ENCODE results near the gene U2AF1L4. TPM values are rescaled to one million over a fixed set of nuclear protein-coding genes. Genes with fewer than 3 reads are reported as not detected.

The U2AF1L4 gene
- total and polyA plus RNA-seq, 2 of the 4 experiments (the other 2 are of a cell fraction), result 6.1 to 15.0 TPM

- Histone ChIP-seq H2AK5ac (ENCODE audit: low read depth, low read length) (peak overlapping the region; percentile 82), H3K14ac (replicated peaks; ENCODE audit: low read depth, low read length) (peak overlapping the region; percentile 87), H3K9ac (ENCODE audit: low read depth, low read length) (peak overlapping the region; percentile 90), H2AFZ (replicated peaks; ENCODE audit: low read length, poor library complexity) (peak overlapping the region; percentile 96), H3K9me1 (ENCODE audit: insufficient read depth, low read length) (peaks cover 20% of the 10 kb centered on the region; the same call in 1 of the 2 replicates), H3K79me1 (ENCODE audit: low read depth in 1 of 2, low read length in 2 of 2) (peaks cover 35 to 68% of the 10 kb centered on the region in 2 experiments), H3K4me2 (ENCODE audit: low read depth, low read length) (peak overlapping the region; percentile 93), H3K9me3 (ENCODE audit: control insufficient read depth, insufficient read depth, low read length) (no peaks in the 10 kb centered on the region), H4K91ac (ENCODE audit: insufficient read depth, low read depth, low read length) (peak overlapping the region; percentile 92), H3K23ac (ENCODE audit: low read depth, low read length) (peak overlapping the region; percentile 90; the same call in 1 of the 2 replicates), H2BK120ac (ENCODE audit: low read depth, low read length) (peak overlapping the region; percentile 92), H4K8ac (ENCODE audit: low read depth in 2 of 2, low read length in 2 of 2) (peak overlapping the region; percentile 78 to 94), H4K5ac (ENCODE audit: low read depth, low read length) (peak overlapping the region; percentile 80), H3K4ac (ENCODE audit: low read depth, low read length) (peak overlapping the region; percentile 91), H2BK5ac (ENCODE audit: low read depth, low read length, poor library complexity, severe bottlenecking) (peak overlapping the region; percentile 96), H3K27ac (ENCODE audit: insufficient read depth, low read length) (peak overlapping the region; percentile 97), H3K56ac (ENCODE audit: extremely low read depth, insufficient read depth, low read length) (peak overlapping the region; percentile 78), H2BK20ac (ENCODE audit: low read depth, low read length) (peak overlapping the region; percentile 43; the same call in 1 of the 2 replicates), H2AK9ac (replicated peaks; ENCODE audit: low read depth, low read length, poor library complexity) (peak overlapping the region; percentile 92), H4K20me1 (ENCODE audit: insufficient read depth, low read length) (peaks cover 6% of the 10 kb centered on the region; the same call in 1 of the 2 replicates), H2BK15ac (ENCODE audit: low read depth, low read length) (no peak overlapping the region; the same call in 2 of the 3 replicates), H3K4me3 (ENCODE audit: insufficient read depth, low read depth, low read length) (0 out of 2 replicates have a peak overlapping the region, but pooled peaks have one; percentile 1), H3K27me3 (ENCODE audit: control insufficient read depth, insufficient read depth, low read length) (no peaks in the 10 kb centered on the region), H3K18ac (ENCODE audit: low read depth, low read length) (peak overlapping the region; percentile 68), H3K4me1 (ENCODE audit: control insufficient read depth, insufficient read depth, low read length) (peaks cover 13% of the 10 kb centered on the region), H3K36me3 (ENCODE audit: control insufficient read depth, insufficient read depth, low read length) (peaks cover 34% of the 10 kb centered on the region)
- CTCF ChIA-PET, result interaction anchor here (0.6 kb wide), 1 partner anchor 174 kb away, joined by 3 read pairs; no protein-coding TSS in a partner anchor
- ATAC-seq (ENCODE audit: low read depth) (peak; percentile 52), DNase-seq (peak; percentile 96)
- POLR2A ChIA-PET (ENCODE audit: unreplicated experiment), result no interaction called here
- intact Hi-C loops (cut with micrococcal nuclease) (loop anchor here (5.0 kb wide), 1 partner anchor 175 kb away; no protein-coding TSS in a partner anchor), in situ Hi-C loops (cut with MboI; ENCODE audit: low sequenced_read_pairs) (no loop called here), dilution Hi-C loops (cut with HindIII; ENCODE audit: low sequenced_read_pairs, unreplicated experiment) (no loop called here)
- no CpG with 5 or more reads among the region's 19 CpGs for WGBS, 2 experiments (ENCODE audit: extremely low coverage in 2 of 2, insufficient read length in 1 of 2)
- 0 out of 2 replicates have a peak, but pooled peaks have one; percentile 29 for TF ChIP-seq CEBPB (IDR thresholded peaks at IDR 0.05; ENCODE audit: low read depth, low read length)
- peak; percentile 82; the same call in 1 of the 2 replicates for TF ChIP-seq POLR2A (IDR thresholded peaks at IDR 0.05; ENCODE audit: low read depth, low read length)
- TF ChIP-seq CHD1 (IDR thresholded peaks at IDR 0.05; ENCODE audit: low read depth, low read length), result no peak
- TF ChIP-seq FOS (IDR thresholded peaks at IDR 0.05; ENCODE audit: low read depth, low read length), result peak; percentile 58
- peak; percentile 35; the same call in 1 of the 2 replicates for TF ChIP-seq BHLHE40 (IDR thresholded peaks at IDR 0.05; ENCODE audit: low read depth, low read length)
- TF ChIP-seq USF2 (IDR thresholded peaks at IDR 0.05; ENCODE audit: low read depth, low read length), result no peak
- TF ChIP-seq RFX5 (IDR thresholded peaks at IDR 0.05; ENCODE audit: low read depth, low read length), result no peak
- 0 out of 2 replicates have a peak, but pooled peaks have one; percentile 5 for TF ChIP-seq SMC3 (IDR thresholded peaks at IDR 0.05; ENCODE audit: low read depth, low read length)
- no peak for TF ChIP-seq RAD21 (IDR thresholded peaks at IDR 0.05; ENCODE audit: low read length)
- TF ChIP-seq MAZ (IDR thresholded peaks at IDR 0.05; ENCODE audit: borderline replicate concordance, low read depth, low read length), result peak; percentile 57; the same call in 1 of the 2 replicates
- TF ChIP-seq RCOR1 (IDR thresholded peaks at IDR 0.05; ENCODE audit: insufficient replicate concordance, low read length), result no peak
- TF ChIP-seq MAFK (IDR thresholded peaks at IDR 0.05; ENCODE audit: low read depth, low read length), result no peak
- no peak; the same call in 1 of the 2 replicates for TF ChIP-seq NFE2L2 (IDR thresholded peaks at IDR 0.05; ENCODE audit: low read depth, low read length)
- BruUV-seq (replicated peaks), result no TSS peak
These were observed 12.1 kb upstream of the U2AF1L4 start for GRCh38 chr19:35757231-35757748.
